ENCODE data around the gene HSPA2. TPM values are rescaled to one million over a fixed set of nuclear protein-coding genes. Genes with fewer than 3 reads are reported as not detected.
"Not testable (repeated sequence)": the region's sequence is repeated elsewhere in the genome, so short reads cannot be mapped to it uniquely, and the experiment has no call there.

The HSPA2 gene
- total and polyA plus RNA-seq, 4 donors, result 33.7 to 50.0 (median 39.9) TPM

GRCh38 chr14:64554556-64554955 lies 14.0 kb downstream of the HSPA2 start:
- 88% methylated on average over 4 of the region's 4 CpGs for WGBS (ENCODE audit: insufficient coverage)
- H3K27ac ChIP-seq (ENCODE audit: low read depth, low read length), result no peak overlapping the region
- no peak overlapping the region for H3K4me3 ChIP-seq (ENCODE audit: low read depth, low read length)
- H3K27me3 ChIP-seq (ENCODE audit: control insufficient read depth, insufficient read depth, low read length), result peaks cover 17% of the 10 kb centered on the region
- no peaks in the 10 kb centered on the region for H3K9me3 ChIP-seq (ENCODE audit: control insufficient read depth, insufficient read depth, low read length)
- peaks cover 7% of the 10 kb centered on the region for H3K4me1 ChIP-seq (ENCODE audit: control insufficient read depth, insufficient read depth, low read length)
- no peaks in the 10 kb centered on the region for H3K36me3 ChIP-seq (ENCODE audit: control insufficient read depth, insufficient read depth, low read length)
- DNase-seq (ENCODE audit: low read depth in 4 of 6, low spot score in 6 of 6), result no peak

GRCh38 chr14:64556526-64556925 lies 16.0 kb downstream of the HSPA2 start:
- Histone ChIP-seq H3K27me3 (ENCODE audit: control insufficient read depth, insufficient read depth, low read length) (peaks cover 2% of the 10 kb centered on the region), H3K4me1 (ENCODE audit: control insufficient read depth, insufficient read depth, low read length) (no peaks in the 10 kb centered on the region), H3K4me3 (ENCODE audit: low read depth, low read length) (no peak overlapping the region), H3K9me3 (ENCODE audit: control insufficient read depth, insufficient read depth, low read length) (no peaks in the 10 kb centered on the region), H3K36me3 (ENCODE audit: control insufficient read depth, insufficient read depth, low read length) (no peaks in the 10 kb centered on the region), H3K27ac (ENCODE audit: low read depth, low read length) (no peak overlapping the region)
- DNase-seq (ENCODE audit: low read depth in 4 of 6, low spot score in 6 of 6), result no peak
- 93% methylated on average over 2 of the region's 5 CpGs for WGBS (ENCODE audit: insufficient coverage)

GRCh38 chr14:64558216-64558615 lies 17.7 kb downstream of the HSPA2 start:
- H3K27me3 ChIP-seq (ENCODE audit: control insufficient read depth, insufficient read depth, low read length); DNase-seq (ENCODE audit: low read depth in 4 of 6, low spot score in 6 of 6); H3K4me1 ChIP-seq (ENCODE audit: control insufficient read depth, insufficient read depth, low read length); H3K4me3 ChIP-seq (ENCODE audit: low read depth, low read length); H3K36me3 ChIP-seq (ENCODE audit: control insufficient read depth, insufficient read depth, low read length); H3K9me3 ChIP-seq (ENCODE audit: control insufficient read depth, insufficient read depth, low read length); H3K27ac ChIP-seq (ENCODE audit: low read depth, low read length): not testable (repeated sequence)
- WGBS (ENCODE audit: insufficient coverage), result 100% methylated on average over 2 of the region's 2 CpGs

GRCh38 chr14:64561631-64562030 lies 21.1 kb downstream of the HSPA2 start:
- no peak overlapping the region for H3K27ac ChIP-seq (ENCODE audit: low read depth, low read length)
- H3K27me3 ChIP-seq (ENCODE audit: control insufficient read depth, insufficient read depth, low read length), result no peaks in the 10 kb centered on the region
- peaks cover 6% of the 10 kb centered on the region for H3K4me1 ChIP-seq (ENCODE audit: control insufficient read depth, insufficient read depth, low read length)
- whole genome bisulfite sequencing (ENCODE audit: insufficient coverage), result 58% methylated on average over 2 of the region's 2 CpGs
- no peak for DNase-seq (ENCODE audit: low read depth in 4 of 6, low spot score in 6 of 6)
- H3K9me3 ChIP-seq (ENCODE audit: control insufficient read depth, insufficient read depth, low read length), result no peaks in the 10 kb centered on the region
- no peaks in the 10 kb centered on the region for H3K36me3 ChIP-seq (ENCODE audit: control insufficient read depth, insufficient read depth, low read length)
- no peak overlapping the region for H3K4me3 ChIP-seq (ENCODE audit: low read depth, low read length)

- H3K27me3 ChIP-seq (ENCODE audit: control insufficient read depth, insufficient read depth, low read length), result no peaks in the 10 kb centered on the region
Observed at GRCh38 chr14:64562436-64562835, 21.9 kb downstream of the HSPA2 start.

GRCh38 chr14:64563696-64564095 lies 23.2 kb downstream of the HSPA2 start:
- no peak overlapping the region for H3K4me3 ChIP-seq (ENCODE audit: low read depth, low read length)
- WGBS (ENCODE audit: insufficient coverage), result 83% methylated on average over 1 of the region's 6 CpGs
- H3K27me3 ChIP-seq (ENCODE audit: control insufficient read depth, insufficient read depth, low read length), result no peaks in the 10 kb centered on the region
- no peaks in the 10 kb centered on the region for H3K9me3 ChIP-seq (ENCODE audit: control insufficient read depth, insufficient read depth, low read length)
- peaks cover 7% of the 10 kb centered on the region for H3K4me1 ChIP-seq (ENCODE audit: control insufficient read depth, insufficient read depth, low read length)
- no peak for DNase-seq (ENCODE audit: low read depth in 4 of 6, low spot score in 6 of 6)
- H3K27ac ChIP-seq (ENCODE audit: low read depth, low read length), result no peak overlapping the region
- H3K36me3 ChIP-seq (ENCODE audit: control insufficient read depth, insufficient read depth, low read length), result no peaks in the 10 kb centered on the region

More at GRCh38 chr14:64562436-64562835, 21.9 kb downstream of the HSPA2 start:
- Histone ChIP-seq H3K9me3 (ENCODE audit: control insufficient read depth, insufficient read depth, low read length) (no peaks in the 10 kb centered on the region), H3K4me1 (ENCODE audit: control insufficient read depth, insufficient read depth, low read length) (peaks cover 7% of the 10 kb centered on the region), H3K27ac (ENCODE audit: low read depth, low read length) (no peak overlapping the region), H3K36me3 (ENCODE audit: control insufficient read depth, insufficient read depth, low read length) (no peaks in the 10 kb centered on the region), H3K4me3 (ENCODE audit: low read depth, low read length) (no peak overlapping the region)
- no peak for DNase-seq (ENCODE audit: low read depth in 4 of 6, low spot score in 6 of 6)

- Histone ChIP-seq H3K36me3 (ENCODE audit: control insufficient read depth, insufficient read depth, low read length) (no peaks in the 10 kb centered on the region), H3K9me3 (ENCODE audit: control insufficient read depth, insufficient read depth, low read length) (no peaks in the 10 kb centered on the region), H3K27ac (ENCODE audit: low read depth, low read length) (peak overlapping the region; percentile 88), H3K4me1 (ENCODE audit: control insufficient read depth, insufficient read depth, low read length) (peaks cover 7% of the 10 kb centered on the region), H3K27me3 (ENCODE audit: control insufficient read depth, insufficient read depth, low read length) (no peaks in the 10 kb centered on the region), H3K4me3 (ENCODE audit: low read depth, low read length) (no peak overlapping the region)
- 60% methylated on average over 1 of the region's 5 CpGs for WGBS (ENCODE audit: insufficient coverage)
- DNase-seq (ENCODE audit: low read depth in 4 of 6, low spot score in 6 of 6), result peak in 2 of 6 donors; percentile 23 to 68
Observed at GRCh38 chr14:64566651-64567122, 26.1 kb downstream of the HSPA2 start.

GRCh38 chr14:64569138-64569631 lies 28.6 kb downstream of the HSPA2 start:
- H3K9me3 ChIP-seq (ENCODE audit: control insufficient read depth, insufficient read depth, low read length), result no peaks in the 10 kb centered on the region
- no peaks in the 10 kb centered on the region for H3K27me3 ChIP-seq (ENCODE audit: control insufficient read depth, insufficient read depth, low read length)
- peak in 2 of 6 donors; percentile 48 to 69 for DNase-seq (ENCODE audit: low read depth in 4 of 6, low spot score in 6 of 6)
- 56% methylated on average over 1 of the region's 3 CpGs for WGBS (ENCODE audit: insufficient coverage)
- H3K36me3 ChIP-seq (ENCODE audit: control insufficient read depth, insufficient read depth, low read length), result no peaks in the 10 kb centered on the region
- H3K4me1 ChIP-seq (ENCODE audit: control insufficient read depth, insufficient read depth, low read length), result peaks cover 15% of the 10 kb centered on the region
- H3K4me3 ChIP-seq (ENCODE audit: low read depth, low read length), result no peak overlapping the region
- H3K27ac ChIP-seq (ENCODE audit: low read depth, low read length), result peak overlapping the region; percentile 8

- H3K27me3 ChIP-seq (ENCODE audit: control insufficient read depth, insufficient read depth, low read length); H3K4me3 ChIP-seq (ENCODE audit: low read depth, low read length); H3K36me3 ChIP-seq (ENCODE audit: control insufficient read depth, insufficient read depth, low read length); H3K9me3 ChIP-seq (ENCODE audit: control insufficient read depth, insufficient read depth, low read length); H3K27ac ChIP-seq (ENCODE audit: low read depth, low read length); DNase-seq (ENCODE audit: low read depth in 4 of 6, low spot score in 6 of 6): not testable (repeated sequence)
- peaks cover 15% of the 10 kb centered on the region for H3K4me1 ChIP-seq (ENCODE audit: control insufficient read depth, insufficient read depth, low read length)
- whole genome bisulfite sequencing (ENCODE audit: insufficient coverage), result no CpG with 5 or more reads among the region's 7 CpGs
Observed at GRCh38 chr14:64569646-64570045, 29.1 kb downstream of the HSPA2 start.

- Histone ChIP-seq H3K4me1 (ENCODE audit: control insufficient read depth, insufficient read depth, low read length) (peaks cover 8% of the 10 kb centered on the region), H3K27me3 (ENCODE audit: control insufficient read depth, insufficient read depth, low read length) (no peaks in the 10 kb centered on the region), H3K27ac (ENCODE audit: low read depth, low read length) (peak overlapping the region; percentile 62), H3K9me3 (ENCODE audit: control insufficient read depth, insufficient read depth, low read length) (no peaks in the 10 kb centered on the region), H3K4me3 (ENCODE audit: low read depth, low read length) (no peak overlapping the region), H3K36me3 (ENCODE audit: control insufficient read depth, insufficient read depth, low read length) (no peaks in the 10 kb centered on the region)
- peak in 1 of 6 donors; percentile 59 for DNase-seq (ENCODE audit: low read depth in 4 of 6, low spot score in 6 of 6)
Observed at GRCh38 chr14:64572386-64573104, 32.0 kb downstream of the HSPA2 start.

Measured in spinal cord (tissue), 10 donors.